Uterus (tissue), 4 donors: ENCODE results near the gene CGAS. TPM values are rescaled to one million over a fixed set of nuclear protein-coding genes. Genes with fewer than 3 reads are reported as not detected.

Experiments
- DNase-seq, 2 donors: peaks; one replicate each; pipeline ENCODE4 v3.0.0-alpha.2; 2019 to 2020
- H3K27ac ChIP-seq, 2 donors: fragments of 200-600 bp; sonication (generic); 1 replicate in 1 of 2; 2 replicates in 1 of 2; pipeline ENCODE4 v1.5.1; 2016 to 2018
- H3K27me3 ChIP-seq, 2 donors: fragments of 200-600 bp; sonication (generic); one replicate each; pipeline ENCODE4 v1.5.1; 2018 to 2019; ENCODE audit warnings: control low read depth in 1 of 2
- H3K36me3 ChIP-seq, 2 donors: fragments of 200-600 bp; sonication (generic); one replicate each; pipeline ENCODE4 v1.5.1; 2019; ENCODE audit warnings: control low read depth in 1 of 2
- H3K4me1 ChIP-seq, 2 donors: fragments of 200-600 bp; sonication (generic); one replicate each; pipeline ENCODE4 v1.5.1; 2018 to 2019; ENCODE audit warnings: control low read depth in 1 of 2
- H3K4me3 ChIP-seq, 2 donors: fragments of 200-600 bp; sonication (generic); 1 replicate in 1 of 2; 2 replicates in 1 of 2; pipeline ENCODE4 v1.5.1; 2018 to 2019; ENCODE audit warnings: mild to moderate bottlenecking in 1 of 2
- H3K9me3 ChIP-seq, 2 donors: fragments of 200-600 bp; sonication (generic); one replicate each; pipeline ENCODE4 v1.5.1; 2019; ENCODE audit warnings: control low read depth in 1 of 2
- POLR2A ChIP-seq, 2 donors: fragments of 450-650 bp; IDR thresholded peaks; one replicate each; pipeline ENCODE4 v1.6.1; 2016; ENCODE audit warnings: antibody characterized with exemption in 2 of 2, mild to moderate bottlenecking in 1 of 2, moderate library complexity in 1 of 2
- intact Hi-C: fragments of 100-400 bp; cut with DNase I; formaldehyde crosslinking; loops from one replicate; pipeline ENCODE4 v1.15.1; 2023; ENCODE audit warnings: low total_unique reads
- total RNA-seq, 4 donors: library from RNA; depleted of rRNA in 3 of 4; stranded (reverse); fragments of >200 nt in 3 of 4; gene quantifications; one replicate each; pipeline versions ENCODE4 v1.1.0 to v1.2.4, GENCODE V29; 2014 to 2023
- TF ChIP-seq, protein P1 (sequence below), 4 experiments: fragments of 200-600 bp in 2 of 4; fragments of 450-650 bp in 2 of 4; sonication (generic) in 2 of 4; IDR thresholded peaks; one replicate each; pipeline ENCODE4 v1.5.1; 2016 to 2019; ENCODE audit warnings: antibody characterized with exemption in 4 of 4, mild to moderate bottlenecking in 2 of 4, moderate library complexity in 1 of 4
- donor health status: DM: yes; HTN: yes; CAD: no.

The CGAS gene
- total RNA-seq, 4 donors from 2014 or later = 1.0 to 10.9 (median 5.1) TPM

DNA sequence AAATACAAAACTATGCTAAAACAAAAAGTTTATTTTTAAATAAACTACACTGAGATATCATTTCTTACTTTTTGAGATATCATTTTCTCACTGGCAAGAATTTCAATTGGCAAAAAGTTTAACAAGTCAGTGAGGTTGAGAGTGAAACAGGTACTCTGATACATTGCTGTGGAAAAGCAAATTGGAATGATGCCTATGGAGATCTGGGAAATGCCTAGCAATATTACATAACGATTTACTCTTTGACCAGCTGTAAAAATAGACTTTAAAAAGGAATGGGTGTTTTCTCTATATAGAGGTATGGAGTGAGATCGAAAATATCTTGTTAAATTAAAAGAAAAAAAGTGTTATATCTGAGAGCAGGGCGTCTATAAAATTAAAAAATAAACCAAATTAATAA, 16.9 kb downstream of the CGAS start:
- no peaks in the 10 kb centered on the region for H3K9me3 ChIP-seq
- no peaks in the 10 kb centered on the region for H3K4me1 ChIP-seq
- H3K27me3 ChIP-seq = no peaks in the 10 kb centered on the region
- DNase-seq = no peak
- no peak overlapping the region for H3K27ac ChIP-seq
- no peak overlapping the region for H3K4me3 ChIP-seq
- H3K36me3 ChIP-seq = no peaks in the 10 kb centered on the region
- intact Hi-C loops = no loop called here
- TF ChIP-seq POLR2A (IDR thresholded peaks at IDR 0.05) = no peak
- TF ChIP-seq, protein P1, sequence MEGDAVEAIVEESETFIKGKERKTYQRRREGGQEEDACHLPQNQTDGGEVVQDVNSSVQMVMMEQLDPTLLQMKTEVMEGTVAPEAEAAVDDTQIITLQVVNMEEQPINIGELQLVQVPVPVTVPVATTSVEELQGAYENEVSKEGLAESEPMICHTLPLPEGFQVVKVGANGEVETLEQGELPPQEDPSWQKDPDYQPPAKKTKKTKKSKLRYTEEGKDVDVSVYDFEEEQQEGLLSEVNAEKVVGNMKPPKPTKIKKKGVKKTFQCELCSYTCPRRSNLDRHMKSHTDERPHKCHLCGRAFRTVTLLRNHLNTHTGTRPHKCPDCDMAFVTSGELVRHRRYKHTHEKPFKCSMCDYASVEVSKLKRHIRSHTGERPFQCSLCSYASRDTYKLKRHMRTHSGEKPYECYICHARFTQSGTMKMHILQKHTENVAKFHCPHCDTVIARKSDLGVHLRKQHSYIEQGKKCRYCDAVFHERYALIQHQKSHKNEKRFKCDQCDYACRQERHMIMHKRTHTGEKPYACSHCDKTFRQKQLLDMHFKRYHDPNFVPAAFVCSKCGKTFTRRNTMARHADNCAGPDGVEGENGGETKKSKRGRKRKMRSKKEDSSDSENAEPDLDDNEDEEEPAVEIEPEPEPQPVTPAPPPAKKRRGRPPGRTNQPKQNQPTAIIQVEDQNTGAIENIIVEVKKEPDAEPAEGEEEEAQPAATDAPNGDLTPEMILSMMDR (IDR thresholded peaks at IDR 0.05) = no peak

DNA sequence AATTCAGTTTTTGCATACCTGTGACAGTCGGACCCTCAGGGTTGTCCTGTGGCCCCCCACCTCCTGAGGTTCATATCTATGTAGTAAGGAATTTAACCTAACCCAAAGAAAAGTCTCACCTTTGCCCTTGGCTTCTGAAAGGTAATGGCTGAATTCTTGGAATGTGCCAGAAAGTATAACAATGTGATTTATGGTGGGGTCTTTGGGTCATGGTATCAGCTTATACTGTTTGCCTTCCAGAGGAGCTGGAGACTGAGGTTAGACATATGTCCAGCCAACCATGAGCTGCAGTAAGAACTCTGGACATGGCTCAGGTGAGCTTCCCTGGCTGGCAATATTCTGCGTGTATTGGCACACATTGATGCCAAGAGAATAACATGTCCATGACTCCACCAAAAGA, 30.6 kb downstream of the CGAS start:
- intact Hi-C loops = no loop called here
- H3K4me3 ChIP-seq = no peak overlapping the region
- no peak overlapping the region for H3K27ac ChIP-seq
- no peak for TF ChIP-seq POLR2A (IDR thresholded peaks at IDR 0.05)
- TF ChIP-seq, protein P1 (IDR thresholded peaks at IDR 0.05) = no peak
- no peak for DNase-seq
- no peaks in the 10 kb centered on the region for H3K27me3 ChIP-seq
- no peaks in the 10 kb centered on the region for H3K4me1 ChIP-seq
- no peaks in the 10 kb centered on the region for H3K9me3 ChIP-seq
- no peaks in the 10 kb centered on the region for H3K36me3 ChIP-seq

DNA sequence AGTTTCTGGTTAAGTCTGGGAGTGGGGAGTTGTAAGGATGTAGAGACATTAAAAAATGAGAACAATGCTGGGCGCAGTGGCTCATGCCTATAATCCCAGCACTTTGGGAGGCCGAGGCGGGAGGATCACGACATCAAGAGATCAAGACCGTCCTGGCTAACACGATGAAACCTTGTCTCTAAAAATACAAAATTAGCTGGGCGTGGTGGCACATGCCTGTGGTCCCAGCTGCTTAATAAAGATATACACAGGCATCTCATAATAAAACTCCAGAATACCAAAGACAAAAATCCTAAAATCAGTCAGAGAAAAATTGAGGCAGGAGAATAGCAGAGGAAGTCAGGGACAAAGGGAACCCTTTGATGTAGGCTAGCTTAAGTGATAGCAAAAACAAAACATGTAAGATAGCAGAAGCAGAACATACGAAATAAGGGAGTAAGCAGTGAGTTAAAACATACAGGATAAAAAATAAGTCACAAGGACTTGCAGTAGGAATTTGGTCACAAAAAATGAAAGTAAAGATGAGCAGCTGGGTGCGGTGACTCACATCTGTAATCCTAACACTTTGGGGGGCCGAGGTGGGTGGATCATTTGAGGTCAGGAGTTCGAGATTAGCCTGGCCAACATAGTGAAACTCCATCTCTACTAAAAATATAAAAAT, 33.9 kb downstream of the CGAS start:
- no peaks in the 10 kb centered on the region for H3K4me1 ChIP-seq
- H3K27me3 ChIP-seq = no peaks in the 10 kb centered on the region
- no peaks in the 10 kb centered on the region for H3K9me3 ChIP-seq
- H3K4me3 ChIP-seq = no peak overlapping the region
- TF ChIP-seq, protein P1 (IDR thresholded peaks at IDR 0.05) = no peak
- no peak for TF ChIP-seq POLR2A (IDR thresholded peaks at IDR 0.05)
- no peak overlapping the region for H3K27ac ChIP-seq
- no peak for DNase-seq
- intact Hi-C loops = no loop called here
- H3K36me3 ChIP-seq = no peaks in the 10 kb centered on the region

DNA sequence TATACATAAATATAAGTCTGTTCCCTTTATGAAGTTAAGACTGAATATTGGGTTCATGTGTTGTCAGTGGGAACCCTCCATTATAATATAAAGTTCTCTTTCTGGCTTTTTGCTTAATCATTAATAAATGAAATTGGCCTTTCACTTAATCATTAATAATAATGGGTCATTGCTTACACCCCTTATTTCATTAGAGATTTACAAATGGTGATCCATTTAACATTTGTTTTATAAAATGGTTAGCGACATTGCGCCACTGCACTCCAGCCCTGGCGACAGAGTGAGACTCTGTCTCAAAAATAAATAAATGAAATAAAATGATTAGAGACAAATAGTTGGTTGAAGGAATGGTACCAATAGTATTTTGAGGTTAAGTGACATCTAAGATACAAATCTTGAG, 39.0 kb downstream of the CGAS start:
- no peaks in the 10 kb centered on the region for H3K36me3 ChIP-seq
- no peak overlapping the region for H3K27ac ChIP-seq
- no peaks in the 10 kb centered on the region for H3K9me3 ChIP-seq
- H3K27me3 ChIP-seq = no peaks in the 10 kb centered on the region
- H3K4me1 ChIP-seq = no peaks in the 10 kb centered on the region
- intact Hi-C loops = no loop called here
- no peak for DNase-seq
- no peak overlapping the region for H3K4me3 ChIP-seq
- TF ChIP-seq, protein P1 (IDR thresholded peaks at IDR 0.05) = no peak
- TF ChIP-seq POLR2A (IDR thresholded peaks at IDR 0.05) = no peak

DNA sequence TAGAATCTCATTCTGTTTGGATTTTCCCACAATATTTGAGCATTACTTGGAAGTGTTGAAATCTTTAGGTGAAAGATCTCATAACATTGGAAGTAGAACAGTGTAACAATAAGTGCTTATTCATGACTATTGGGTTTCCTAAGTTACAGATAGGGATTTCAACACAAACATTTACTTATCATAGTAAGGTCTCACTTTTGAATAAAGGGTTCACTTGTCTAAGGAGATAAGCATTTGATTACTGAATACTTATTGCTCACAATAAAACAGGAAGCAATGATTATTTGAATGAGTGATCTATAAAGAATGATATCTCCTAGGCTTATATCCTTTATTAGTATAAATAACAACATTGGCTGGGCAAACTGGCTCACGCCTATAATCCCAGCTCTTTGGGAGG, 42.7 kb downstream of the CGAS start:
- Histone ChIP-seq H3K27me3 (no peaks in the 10 kb centered on the region), H3K4me1 (no peaks in the 10 kb centered on the region), H3K36me3 (no peaks in the 10 kb centered on the region), H3K4me3 (no peak overlapping the region), H3K27ac (no peak overlapping the region), H3K9me3 (no peaks in the 10 kb centered on the region)
- intact Hi-C loops = no loop called here
- no peak for TF ChIP-seq POLR2A (IDR thresholded peaks at IDR 0.05)
- TF ChIP-seq, protein P1 (IDR thresholded peaks at IDR 0.05) = no peak
- DNase-seq = no peak
